ENCODE results near the gene CTXN1.

The CTXN1 gene

GRCh38 chr19:7901337-7901736 lies 24.6 kb downstream of the CTXN1 start:
- TF ChIP-seq, protein P1, sequence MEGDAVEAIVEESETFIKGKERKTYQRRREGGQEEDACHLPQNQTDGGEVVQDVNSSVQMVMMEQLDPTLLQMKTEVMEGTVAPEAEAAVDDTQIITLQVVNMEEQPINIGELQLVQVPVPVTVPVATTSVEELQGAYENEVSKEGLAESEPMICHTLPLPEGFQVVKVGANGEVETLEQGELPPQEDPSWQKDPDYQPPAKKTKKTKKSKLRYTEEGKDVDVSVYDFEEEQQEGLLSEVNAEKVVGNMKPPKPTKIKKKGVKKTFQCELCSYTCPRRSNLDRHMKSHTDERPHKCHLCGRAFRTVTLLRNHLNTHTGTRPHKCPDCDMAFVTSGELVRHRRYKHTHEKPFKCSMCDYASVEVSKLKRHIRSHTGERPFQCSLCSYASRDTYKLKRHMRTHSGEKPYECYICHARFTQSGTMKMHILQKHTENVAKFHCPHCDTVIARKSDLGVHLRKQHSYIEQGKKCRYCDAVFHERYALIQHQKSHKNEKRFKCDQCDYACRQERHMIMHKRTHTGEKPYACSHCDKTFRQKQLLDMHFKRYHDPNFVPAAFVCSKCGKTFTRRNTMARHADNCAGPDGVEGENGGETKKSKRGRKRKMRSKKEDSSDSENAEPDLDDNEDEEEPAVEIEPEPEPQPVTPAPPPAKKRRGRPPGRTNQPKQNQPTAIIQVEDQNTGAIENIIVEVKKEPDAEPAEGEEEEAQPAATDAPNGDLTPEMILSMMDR (IDR thresholded peaks at IDR 0.05): no peak
- DNase-seq (ENCODE audit: low spot score): no peak
- Histone ChIP-seq H3K4me3 (no peak overlapping the region), H3K27ac (no peak overlapping the region)

- Histone ChIP-seq H3K4me3 (no peak overlapping the region), H3K27ac (no peak overlapping the region)
- TF ChIP-seq, protein P1 (IDR thresholded peaks at IDR 0.05): no peak
- DNase-seq (ENCODE audit: low spot score): no peak
Observed at GRCh38 chr19:7900931-7901330, 25.0 kb downstream of the CTXN1 start.

- Histone ChIP-seq H3K27ac (no peak overlapping the region), H3K4me3 (no peak overlapping the region)
- DNase-seq (ENCODE audit: low spot score): no peak
- TF ChIP-seq, protein P1 (IDR thresholded peaks at IDR 0.05): no peak
Observed at GRCh38 chr19:7900401-7900870, 25.5 kb downstream of the CTXN1 start.

DNA sequence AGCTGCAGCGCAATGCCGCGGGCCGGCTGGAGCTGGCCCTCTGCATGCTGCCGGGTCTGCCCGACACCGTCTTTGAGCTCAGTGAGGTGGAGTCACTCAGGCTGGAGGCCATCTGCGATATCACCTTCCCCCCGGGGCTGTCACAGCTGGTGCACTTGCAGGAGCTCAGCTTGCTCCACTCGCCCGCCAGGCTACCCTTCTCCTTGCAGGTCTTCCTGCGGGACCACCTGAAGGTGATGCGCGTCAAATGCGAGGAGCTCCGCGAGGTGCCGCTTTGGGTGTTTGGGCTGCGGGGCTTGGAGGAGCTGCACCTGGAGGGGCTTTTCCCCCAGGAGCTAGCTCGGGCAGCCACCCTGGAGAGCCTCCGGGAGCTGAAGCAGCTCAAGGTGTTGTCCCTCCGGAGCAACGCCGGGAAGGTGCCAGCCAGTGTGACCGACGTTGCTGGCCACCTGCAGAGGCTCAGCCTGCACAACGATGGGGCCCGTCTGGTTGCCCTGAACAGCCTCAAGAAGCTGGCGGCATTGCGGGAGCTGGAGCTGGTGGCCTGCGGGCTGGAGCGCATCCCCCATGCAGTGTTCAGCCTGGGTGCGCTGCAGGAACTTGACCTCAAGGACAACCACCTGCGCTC lies 26.1 kb downstream of the CTXN1 start:
- TF ChIP-seq, protein P1 (IDR thresholded peaks at IDR 0.05): no peak
- Histone ChIP-seq H3K27ac (no peak overlapping the region), H3K4me3 (no peak overlapping the region)
- no peak for DNase-seq (ENCODE audit: low spot score)

DNA sequence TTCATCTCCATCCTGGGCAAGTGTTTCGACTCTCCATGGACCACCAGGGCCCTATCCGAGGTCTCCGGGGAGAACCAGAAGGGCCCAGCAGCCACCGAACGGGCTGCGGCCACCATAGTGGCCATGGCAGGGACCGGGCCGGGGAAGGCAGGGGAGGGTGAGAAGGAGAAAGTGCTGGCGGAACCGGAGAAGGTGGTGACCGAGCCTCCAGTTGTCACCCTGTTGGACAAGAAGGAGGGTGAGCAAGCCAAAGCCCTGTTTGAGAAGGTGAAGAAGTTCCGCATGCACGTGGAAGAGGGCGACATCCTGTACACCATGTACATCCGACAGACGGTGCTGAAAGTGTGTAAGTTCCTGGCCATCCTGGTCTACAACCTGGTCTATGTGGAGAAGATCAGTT lies 27.0 kb downstream of the CTXN1 start:
- TF ChIP-seq, protein P1 (IDR thresholded peaks at IDR 0.05): no peak
- H3K27ac ChIP-seq: no peak overlapping the region
- no peak overlapping the region for H3K4me3 ChIP-seq
- no peak for DNase-seq (ENCODE audit: low spot score)

DNA sequence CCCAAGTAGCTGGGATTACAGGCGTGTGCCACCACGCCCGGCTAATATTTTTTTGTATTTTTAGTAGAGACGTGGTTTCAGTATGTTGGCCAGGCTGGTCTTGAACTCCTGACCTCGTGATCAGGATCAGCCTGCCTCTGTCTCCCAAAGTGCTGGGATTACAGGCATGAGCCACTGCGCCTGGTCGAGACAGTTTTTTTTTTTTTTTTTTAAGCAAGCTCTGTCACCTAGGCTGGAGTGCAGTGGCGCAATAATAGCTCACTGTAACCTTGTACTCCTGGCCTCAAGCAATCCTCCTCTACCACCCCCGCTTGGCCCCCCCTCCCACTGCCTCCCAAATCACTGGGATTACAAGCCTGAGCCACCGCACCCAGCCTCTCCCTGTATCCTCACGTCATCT lies 28.6 kb downstream of the CTXN1 start:
- DNase-seq (ENCODE audit: low spot score): no peak
- Histone ChIP-seq H3K4me3 (no peak overlapping the region), H3K27ac (no peak overlapping the region)
- TF ChIP-seq, protein P1 (IDR thresholded peaks at IDR 0.05): no peak

DNA sequence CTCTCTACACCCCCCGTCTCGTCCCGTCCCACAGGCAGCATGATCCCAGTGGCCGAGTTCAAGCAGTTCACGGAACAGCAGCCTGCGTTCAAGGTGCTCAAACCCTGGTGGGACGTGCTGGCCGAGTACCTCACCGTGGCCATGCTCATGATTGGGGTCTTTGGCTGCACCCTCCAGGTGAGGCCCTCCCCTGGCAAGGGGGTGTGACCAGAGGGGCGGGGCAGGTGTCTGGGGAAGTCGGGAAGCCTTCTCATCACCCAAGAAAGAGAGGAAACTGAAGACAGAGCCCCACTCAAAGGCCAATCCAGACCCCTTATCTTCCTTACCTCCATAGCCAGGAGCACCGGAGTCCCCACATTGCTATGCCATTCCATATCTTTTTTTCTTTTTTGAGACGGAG lies 30.4 kb downstream of the CTXN1 start:
- Histone ChIP-seq H3K4me3 (no peak overlapping the region), H3K27ac (no peak overlapping the region)
- TF ChIP-seq, protein P1 (IDR thresholded peaks at IDR 0.05): no peak
- no peak for DNase-seq (ENCODE audit: low spot score)

Data from coronary artery (tissue), 2 donors.